Skeletal muscle cell (primary cell): ENCODE measurements around the gene NAXD.
"Not testable (repeated sequence)": the region's sequence is repeated elsewhere in the genome, so short reads cannot be mapped to it uniquely, and the experiment has no call there.

Source experiments
- DNase-seq: peaks from one replicate; pipeline ENCODE4 v3.0.0-alpha.2; 2010; ENCODE audit warnings: low read depth
- H3K4me3 ChIP-seq: 2 replicates; pipeline ENCODE4 v1.5.1; 2011; ENCODE audit warnings: low read depth, mild to moderate bottlenecking, control low read depth, low read length, moderate library complexity

NAXD gene

DNA sequence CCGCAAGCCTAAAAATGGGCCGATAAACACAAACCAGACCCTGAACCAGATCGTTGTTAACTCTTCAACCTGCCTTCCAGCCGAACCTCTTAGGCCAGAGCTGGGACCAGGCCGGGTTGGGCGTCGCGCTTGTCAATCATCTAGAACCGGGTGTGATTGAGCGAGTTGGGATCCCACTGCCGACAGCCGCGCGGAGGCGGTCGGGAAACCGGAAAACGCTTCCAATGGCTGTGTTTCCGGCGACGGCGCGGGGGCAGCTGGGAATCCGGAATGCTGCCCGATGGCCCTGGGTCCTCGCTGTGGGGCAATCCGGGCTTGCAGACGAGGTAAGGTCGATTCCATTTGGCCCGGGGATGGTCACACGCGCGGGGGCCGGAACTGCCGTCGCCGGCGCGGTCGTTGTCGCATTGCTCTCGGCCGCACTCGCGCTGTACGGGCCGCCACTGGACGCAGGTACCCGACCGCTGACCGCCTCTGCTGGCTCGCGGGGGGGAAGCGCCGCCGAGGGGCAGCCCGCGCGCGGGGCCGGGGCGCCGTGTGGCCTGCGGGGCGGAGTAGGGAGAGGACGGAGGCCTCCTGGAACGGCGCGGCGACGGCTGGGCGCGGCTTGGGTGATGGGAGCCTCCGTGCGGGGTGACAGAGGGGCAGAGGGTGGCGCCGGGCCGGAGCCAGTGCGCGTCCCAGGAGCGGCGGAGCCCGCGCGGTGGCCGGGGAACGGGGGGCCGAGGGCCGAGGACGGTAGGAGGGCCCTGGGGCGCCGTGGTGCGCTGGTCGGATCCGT, at the start of gene NAXD:
TSS of gene NAXD (plus strand) at position 224 of the 781 bp plus-strand sequence. CDS start at position 281, 57 bp downstream.
- H3K4me3 ChIP-seq = peak within 1 kb of the TSS; percentile 82

DNA sequence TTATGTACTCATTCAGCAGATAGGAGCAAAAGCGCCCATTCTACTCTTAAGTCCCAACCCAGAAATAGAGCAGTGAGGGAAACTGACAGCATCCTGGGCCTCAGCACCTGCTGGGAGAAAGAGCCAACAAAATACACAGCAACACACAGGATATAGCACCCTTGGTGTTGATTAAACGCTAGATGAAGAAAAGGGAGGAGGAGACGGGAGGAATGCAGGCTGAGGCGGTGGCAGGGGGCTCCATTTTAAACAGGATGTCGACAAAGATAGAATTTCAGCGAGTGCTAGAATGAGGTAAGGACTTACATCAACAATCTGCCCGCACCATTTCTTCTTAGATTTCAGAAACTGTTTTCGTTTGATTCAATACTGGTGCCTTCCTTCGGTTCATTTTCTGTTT, 49.2 kb upstream of the NAXD start:
- H3K4me3 ChIP-seq = no peak overlapping the region
- DNase-seq = no peak

More for the DNA sequence above, at the start of gene NAXD:
- DNase-seq = peak; percentile 77

DNA sequence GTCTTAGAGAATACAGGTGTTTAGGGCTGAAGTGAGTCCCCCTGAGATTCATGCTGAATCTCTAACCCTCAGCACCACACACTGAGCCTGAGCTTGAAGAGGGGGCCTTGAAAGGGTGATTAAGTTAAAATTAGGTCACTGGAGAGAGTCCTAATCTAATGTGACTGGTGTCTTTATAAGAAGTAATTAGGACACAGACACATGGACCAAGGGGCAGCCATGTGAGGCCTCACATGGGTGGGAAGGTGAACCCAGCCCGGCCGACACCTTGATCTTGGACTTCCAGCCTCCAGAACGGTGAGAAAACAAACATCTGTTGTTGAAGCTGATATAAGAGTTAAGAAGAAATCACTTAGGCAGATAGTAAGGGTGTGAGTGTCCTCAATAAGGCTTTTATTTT, 46.7 kb upstream of the NAXD start:
- no peak overlapping the region for H3K4me3 ChIP-seq

DNA sequence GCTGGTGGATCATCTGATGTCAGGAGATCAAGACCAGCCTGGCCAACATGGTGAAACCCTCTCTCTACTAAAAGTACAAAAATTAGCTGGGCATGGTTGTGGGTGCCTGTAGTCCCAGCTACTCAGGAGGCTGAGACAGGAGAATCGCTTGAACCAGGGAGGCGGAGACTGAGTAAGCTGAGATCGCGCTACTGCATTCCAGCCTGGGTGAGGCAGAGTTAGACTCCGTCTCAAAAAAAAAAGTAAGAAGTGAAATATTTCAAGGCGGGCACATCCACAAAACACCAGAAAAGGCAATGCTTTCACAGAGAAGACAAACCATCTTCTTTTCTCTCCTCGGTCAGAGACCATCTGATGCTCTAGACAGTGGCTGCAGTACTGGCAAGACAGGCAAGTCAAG, 45.4 kb upstream of the NAXD start:
- H3K4me3 ChIP-seq, DNase-seq: not testable (repeated sequence)

More for the DNA sequence above, 46.7 kb upstream of the NAXD start:
- no peak for DNase-seq

DNA sequence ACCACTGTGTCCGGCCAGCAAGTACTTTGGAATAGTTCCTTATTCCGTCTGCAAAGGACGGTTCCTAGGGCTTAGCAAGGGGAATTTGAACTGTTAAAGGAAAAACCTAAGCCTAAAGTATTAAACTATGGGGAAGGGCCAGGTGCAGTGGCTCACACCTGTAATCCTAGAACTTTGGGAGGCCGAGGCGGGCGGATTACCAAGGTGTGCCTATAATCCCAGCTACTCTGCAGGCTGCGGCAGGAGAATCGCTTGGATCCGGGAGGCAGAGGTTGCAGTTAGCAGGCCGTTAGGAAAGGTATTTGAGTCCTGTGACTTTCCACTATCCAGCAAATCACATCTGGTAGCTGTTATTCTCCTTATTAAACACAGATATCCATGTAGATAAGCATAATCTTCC, 44.5 kb upstream of the NAXD start:
- DNase-seq = no peak
- no peak overlapping the region for H3K4me3 ChIP-seq

DNA sequence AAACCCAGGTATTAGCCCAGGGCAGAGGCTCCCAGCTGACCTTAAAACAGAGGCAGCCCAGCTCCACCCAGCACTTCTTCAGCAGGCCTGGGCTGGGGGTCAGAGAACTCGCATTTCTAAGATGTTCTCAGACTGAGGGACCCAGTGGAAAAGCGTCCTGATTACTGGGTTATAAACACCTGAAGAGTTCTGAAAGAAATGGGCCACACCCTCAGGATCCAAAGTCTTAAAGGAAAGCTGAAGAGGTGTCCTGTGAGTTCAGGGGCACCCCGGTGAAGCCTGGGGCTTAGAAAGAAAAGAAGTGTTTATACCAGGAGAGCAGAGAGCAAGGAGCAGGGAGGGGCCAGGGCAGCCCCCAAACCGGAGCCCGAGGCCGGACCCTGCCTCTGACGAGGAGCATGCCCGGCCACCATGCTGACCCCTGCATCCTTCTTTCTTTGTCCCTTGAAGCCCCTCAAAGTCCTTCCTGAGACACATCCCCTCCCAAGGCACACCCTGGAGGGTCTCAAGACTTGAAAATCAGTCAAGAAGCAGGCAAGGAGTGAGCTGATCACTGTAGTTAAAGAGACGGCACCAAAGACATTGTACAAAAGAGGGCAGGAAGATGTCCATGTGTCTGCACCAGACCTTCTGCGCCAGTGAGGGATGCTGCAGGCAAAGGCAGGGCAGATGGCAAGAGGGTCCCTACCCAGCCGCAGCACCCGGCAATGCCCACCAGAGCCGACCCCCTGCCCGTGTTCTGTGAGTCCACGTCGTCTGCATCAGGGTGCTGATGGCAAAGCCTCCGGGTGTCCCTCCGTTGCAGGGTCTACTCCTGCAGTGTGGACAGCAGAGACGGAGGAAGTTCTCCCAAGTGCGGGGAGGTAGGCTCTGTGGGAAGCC, 43.2 kb upstream of the NAXD start:
- no peak overlapping the region for H3K4me3 ChIP-seq
- no peak for DNase-seq

DNA sequence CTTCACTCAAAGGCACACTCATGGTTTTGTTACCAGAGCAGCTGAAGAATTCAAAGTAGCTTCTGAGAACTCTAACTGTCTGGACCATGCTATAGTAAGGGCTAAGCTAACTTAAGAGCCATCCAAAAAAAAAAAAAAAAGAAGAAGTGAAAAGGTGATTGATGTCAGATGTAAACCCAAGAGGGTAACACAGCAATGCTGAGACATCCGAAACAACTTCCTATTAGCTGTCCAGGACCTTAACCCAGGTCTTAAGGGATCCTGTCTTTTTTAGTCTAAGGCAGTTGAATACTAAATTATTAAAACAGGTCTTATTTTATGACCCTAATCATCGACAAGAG, 42.6 kb upstream of the NAXD start:
- no peak for DNase-seq
- H3K4me3 ChIP-seq = no peak overlapping the region

DNA sequence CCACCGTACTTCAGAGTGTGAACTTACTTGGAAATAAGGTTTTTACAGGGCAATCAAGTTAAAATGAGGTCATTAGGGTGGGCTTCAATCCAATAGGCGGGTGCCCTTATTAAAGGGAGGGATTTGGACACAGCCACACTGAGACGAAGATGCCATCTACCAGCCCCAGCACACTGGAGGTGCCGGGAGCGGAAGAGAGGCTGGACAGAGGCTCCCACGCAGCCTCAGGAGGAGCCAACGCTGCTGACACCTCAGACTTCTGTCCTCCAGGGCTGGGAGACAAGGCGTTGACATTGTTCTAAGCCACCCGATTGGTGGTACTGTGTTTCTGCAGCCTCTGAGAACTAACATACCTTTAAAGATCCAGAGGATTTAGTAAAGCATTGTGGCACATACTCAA, 41.2 kb upstream of the NAXD start:
- no peak for DNase-seq
- H3K4me3 ChIP-seq = no peak overlapping the region

DNA sequence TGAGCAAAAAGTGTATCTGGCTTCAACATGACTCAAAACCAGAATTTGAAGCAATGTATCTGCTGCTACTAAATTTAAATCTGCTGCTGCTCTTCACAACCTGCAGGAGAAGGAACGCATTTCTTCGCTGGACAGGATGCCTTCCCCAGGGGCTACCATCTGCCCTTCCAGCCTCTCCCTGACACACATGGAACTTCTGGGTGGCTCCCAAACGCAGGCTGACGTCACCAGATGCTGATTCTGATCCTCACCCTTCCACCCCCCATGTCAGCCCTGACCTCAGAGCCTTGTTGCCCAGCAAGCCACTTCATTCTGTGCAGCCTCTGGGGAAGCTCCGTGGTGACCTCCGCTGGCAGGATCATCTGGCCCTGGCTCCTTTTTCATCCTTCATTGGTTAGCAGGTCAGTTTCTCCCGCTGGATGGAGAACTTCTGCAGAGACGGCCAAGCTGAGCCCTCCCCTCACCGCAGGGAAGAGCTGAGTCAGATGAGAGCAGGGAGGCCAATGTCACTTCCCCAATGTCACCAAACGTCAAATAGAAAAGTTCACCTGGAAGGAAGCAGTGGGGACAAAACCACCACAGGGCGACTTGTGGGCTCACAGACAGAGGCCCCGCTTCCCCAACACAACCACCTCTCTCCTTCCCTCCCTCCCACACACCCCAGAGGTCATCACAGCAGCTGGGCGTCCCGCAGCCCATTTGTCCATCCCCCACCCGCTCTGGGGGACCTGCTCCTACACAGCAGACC, 39.8 kb upstream of the NAXD start:
- H3K4me3 ChIP-seq = no peak overlapping the region
- DNase-seq = no peak

DNA sequence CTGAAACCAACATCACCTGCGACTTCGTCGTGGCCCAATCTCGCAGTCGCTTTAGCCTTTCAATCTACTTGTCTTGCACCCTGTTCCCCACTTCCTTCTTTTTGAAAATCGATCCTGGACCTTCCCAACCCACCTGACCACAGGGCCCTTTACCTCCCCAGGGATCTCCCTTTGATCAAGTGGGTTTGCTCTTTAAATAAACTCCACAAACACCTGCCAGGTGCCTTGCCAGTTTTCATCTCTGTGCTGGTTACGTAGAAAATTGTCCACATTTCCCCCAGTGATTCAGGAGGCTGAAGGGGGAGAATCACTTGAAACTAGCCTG, 39.3 kb upstream of the NAXD start:
- DNase-seq = no peak
- H3K4me3 ChIP-seq = no peak overlapping the region

DNA sequence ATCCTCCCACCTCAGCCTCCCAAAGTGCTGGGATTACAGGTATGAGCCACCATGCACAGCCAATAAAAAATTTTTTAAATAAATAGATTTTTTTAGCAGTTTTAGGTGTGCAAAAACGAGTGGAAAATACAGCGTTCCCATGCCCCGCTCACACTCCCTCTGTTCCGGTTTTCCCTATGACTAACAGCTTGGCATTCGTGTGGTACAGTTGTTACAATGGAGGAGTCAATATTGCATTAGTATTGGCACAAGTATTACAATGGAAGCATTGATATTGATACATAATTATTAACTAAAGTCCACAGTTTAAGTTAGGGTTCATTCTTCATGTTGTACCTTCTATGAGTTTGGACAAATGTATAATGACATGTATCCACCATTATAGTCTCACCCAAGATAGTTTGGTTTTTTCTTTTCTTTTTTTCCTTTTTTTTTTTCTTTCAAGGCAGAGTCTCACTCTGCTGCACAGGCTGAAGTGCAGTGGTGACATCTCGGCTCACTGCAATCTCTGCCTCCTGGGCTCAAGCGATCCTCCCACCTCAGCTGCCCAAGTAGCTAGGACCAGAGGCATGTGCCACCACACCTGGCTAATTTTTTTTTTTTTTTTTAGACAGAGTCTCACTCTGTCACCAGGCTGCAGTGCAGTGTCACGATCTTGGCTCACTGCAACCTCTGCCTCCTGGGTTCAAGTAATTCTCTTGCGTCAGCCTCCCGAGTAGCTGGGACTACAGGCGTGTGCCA, 38.4 kb upstream of the NAXD start:
- no peak overlapping the region for H3K4me3 ChIP-seq
- DNase-seq = no peak

DNA sequence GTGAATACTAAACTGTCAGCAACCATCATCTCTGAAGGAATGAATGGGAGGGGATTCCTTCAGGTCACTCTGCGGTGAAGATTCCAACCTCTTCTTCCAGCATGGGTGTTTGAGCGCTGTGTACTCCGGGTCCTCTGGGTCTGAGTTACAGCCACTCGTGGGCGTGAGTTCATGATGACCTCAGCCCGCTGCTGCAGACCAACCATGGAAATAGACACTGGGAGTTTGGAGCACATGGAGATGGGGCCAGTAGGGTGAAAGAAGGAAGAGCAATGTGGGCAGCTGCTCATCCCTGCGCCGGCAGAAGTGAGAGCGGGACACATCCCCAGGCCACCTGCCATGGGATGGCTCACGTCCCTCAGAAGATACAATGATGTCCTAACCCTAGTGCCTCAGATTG, 37.0 kb upstream of the NAXD start:
- no peak overlapping the region for H3K4me3 ChIP-seq
- DNase-seq = no peak

DNA sequence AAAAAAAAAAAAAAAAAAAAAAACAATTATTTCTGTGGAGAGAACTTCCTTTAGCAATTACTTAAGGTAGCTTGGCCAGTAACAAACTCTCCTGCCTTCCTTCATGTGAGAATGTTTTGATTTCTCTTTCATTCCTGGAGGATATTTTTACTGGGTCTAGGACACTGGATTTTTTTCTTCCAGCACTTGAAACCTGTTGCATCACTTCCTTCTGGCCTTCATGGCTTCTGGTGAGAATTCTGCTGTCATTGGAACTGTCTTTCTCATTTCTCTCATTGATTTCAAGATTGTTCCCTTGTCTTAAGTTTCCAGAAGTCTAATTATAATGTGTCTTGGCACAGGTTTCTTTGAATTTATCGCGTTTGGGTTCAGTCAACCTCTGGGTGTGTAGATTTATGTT, 34.5 kb upstream of the NAXD start:
- no peak for DNase-seq

DNA sequence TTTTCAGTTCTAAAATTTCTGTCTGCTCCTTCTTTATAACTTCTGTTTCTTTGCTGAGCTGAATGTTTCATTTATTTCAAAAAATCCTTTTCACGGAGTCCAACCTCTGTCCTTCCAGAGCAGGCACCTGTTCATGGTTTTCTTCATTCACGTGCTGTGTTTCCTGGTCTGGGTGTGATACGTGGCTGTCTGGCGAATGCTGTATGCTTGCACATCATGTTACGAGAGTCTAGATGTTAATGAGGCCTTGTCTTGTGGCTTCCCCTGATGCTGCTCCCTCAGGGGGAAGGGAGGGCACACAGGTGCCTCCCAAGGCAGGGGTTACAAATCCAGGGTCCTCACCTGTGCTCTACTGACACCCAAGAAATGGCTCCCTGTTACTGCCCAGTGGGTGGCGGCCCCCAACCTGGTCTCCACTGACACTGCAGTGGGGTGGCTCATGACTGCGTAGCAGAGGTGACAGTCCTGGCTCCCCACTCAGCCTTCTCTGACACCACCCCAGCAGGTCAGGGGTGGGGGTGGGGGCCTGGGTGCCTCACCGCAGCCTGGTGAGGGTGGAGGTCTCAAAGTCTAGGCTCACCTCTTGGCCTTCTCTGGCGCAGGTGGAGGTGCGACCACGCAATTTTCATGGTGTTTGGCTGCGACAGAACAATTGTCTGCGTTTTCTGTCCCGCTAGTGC, 33.7 kb upstream of the NAXD start:
- H3K4me3 ChIP-seq = no peak overlapping the region
- no peak for DNase-seq

More for the DNA sequence above, 34.5 kb upstream of the NAXD start:
- H3K4me3 ChIP-seq = no peak overlapping the region

DNA sequence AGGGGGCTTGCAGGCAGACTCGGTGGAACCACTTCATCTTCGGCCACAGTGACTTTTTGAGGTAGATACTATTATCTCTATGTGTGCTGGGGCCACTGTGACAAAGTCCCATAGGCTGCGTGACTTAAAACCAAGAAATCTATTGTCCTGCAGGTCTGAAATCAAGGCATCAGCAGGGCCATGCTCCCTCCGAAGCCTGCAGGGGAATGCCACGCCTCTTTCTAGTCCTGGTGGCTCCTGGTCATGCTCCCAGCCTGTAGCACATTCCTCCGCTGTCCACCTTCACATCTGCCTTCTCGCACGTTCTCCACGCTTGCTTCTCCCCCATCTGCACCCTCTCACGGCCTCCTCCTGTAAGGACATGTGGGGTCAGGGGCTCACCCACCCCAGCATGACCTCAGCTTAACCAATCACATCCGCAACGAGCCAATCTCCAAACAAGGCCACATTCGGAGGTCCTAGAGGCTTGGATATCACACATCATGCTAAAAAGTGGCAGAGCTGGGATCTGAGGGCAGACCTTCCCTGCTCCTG, 32.9 kb upstream of the NAXD start:
- DNase-seq = no peak
- no peak overlapping the region for H3K4me3 ChIP-seq

DNA sequence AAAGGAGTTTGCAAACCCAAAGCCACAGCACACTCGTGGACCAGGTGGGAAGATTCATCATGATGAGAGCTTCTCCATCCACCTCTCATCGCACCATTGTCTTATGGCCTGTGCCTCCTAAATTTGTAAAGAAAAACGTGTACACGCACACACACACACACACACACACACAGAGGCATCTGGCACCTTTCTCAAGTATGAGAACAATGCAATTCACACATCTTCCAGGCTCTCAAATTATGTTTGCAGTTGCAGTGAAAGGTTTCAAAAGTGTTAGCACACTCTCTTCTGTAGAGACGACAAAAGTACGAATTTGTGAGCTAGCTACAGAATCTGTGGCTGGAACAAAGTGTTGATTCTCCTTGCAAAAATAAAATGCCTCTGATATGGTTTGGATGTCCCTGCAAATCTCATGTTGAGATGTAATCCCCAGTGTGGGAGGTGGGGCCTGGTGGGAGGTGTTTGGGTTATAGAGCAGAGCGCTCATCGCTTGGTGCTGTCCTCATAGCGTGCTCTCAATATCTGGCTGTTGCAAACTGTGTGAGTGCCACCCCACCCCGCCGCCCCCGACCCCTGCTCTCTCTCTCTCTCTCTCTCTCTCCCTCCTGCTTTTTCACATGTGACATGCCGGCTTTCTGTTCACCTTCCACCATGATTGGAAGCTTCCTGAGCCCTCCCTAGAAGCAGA, 32.0 kb upstream of the NAXD start:
- no peak for DNase-seq
- no peak overlapping the region for H3K4me3 ChIP-seq

DNA sequence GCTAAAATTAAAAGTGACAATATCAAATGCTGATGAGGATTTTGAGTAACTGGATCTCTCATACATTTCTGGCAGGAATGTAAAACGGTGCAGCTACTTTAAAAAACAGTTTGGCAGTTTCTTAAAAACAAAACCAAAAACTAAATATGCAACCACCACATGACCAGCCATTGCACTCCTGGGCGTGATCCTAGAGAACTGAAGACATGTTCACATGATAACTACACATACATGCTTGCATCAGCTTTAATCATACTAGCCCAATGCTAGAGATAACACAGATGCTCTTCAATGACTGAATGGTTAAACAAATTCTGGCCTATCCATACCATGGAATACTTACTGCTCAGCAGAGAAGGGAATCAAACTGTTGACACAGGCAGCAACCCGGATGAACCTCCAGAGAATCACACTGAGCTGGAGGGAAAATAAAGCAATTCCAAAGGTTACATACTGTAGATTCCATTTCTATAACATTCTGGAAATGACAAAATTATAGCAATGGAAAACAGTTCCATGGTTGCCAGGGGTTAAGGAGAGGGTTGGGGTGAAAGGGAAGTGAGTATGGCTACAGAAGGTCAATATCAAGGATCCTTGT, 25.5 kb upstream of the NAXD start:
- no peak for DNase-seq
- H3K4me3 ChIP-seq = no peak overlapping the region

DNA sequence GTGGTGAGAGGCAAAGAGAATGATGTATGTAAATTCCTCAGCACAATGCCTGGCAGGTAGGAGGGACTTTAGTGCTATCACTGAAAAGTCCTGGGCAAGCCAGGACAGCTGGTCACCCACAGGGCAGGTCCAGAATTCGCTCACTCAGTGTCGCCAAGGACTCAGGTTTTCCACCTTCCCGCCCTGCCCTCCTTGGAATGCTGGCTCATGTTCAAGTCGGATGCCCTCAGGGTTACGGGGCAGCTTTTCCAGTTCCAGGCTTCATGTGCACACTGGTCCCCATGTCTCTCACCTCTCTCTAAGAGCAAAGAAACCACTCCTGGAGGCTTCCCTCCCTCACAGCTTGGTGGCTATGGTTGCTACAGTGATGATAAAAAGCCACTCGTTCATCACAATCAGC, 24.8 kb upstream of the NAXD start:
- H3K4me3 ChIP-seq = no peak overlapping the region
- no peak for DNase-seq
